Pancreas (tissue), 10 donors: Measurements from ENCODE around the gene MTFR1L. TPM values are rescaled to one million over a fixed set of nuclear protein-coding genes. Genes with fewer than 3 reads are reported as not detected.

Experiments used
- ATAC-seq, 4 donors: fragments of 200-7000 bp; cut with Tn5 transposase; one replicate each; pipeline versions ENCODE4 v1.8.0 to v1.9.1; 2020; ENCODE audit warnings: mild to moderate bottlenecking in 4 of 4, moderate library complexity in 4 of 4
- DNase-seq, 6 donors: peaks; one replicate each; pipeline ENCODE4 v3.0.0-alpha.2; 2020
- FAIRE-seq: peaks from 2 replicates; lab custom pipeline; 2012; peaks lifted over from hg19 to GRCh38; lab: Jason Lieb, UNC
- H3K27ac ChIP-seq, 4 donors: fragments of 200-600 bp; sonication (generic); 1 replicate in 3 of 4; 2 replicates in 1 of 4; pipeline versions ENCODE4 v1.5.0 to v1.8.0; 2020
- H3K27me3 ChIP-seq, 4 donors: fragments of 200-600 bp; one replicate each; pipeline ENCODE4 v1.8.0; 2021
- H3K36me3 ChIP-seq, 3 donors: fragments of 200-600 bp; sonication (generic) in 1 of 3; one replicate each; pipeline versions ENCODE4 v1.5.0 to v1.8.0; 2020 to 2021
- H3K4me1 ChIP-seq, 3 donors: fragments of 200-600 bp; one replicate each; pipeline ENCODE4 v1.8.0; 2021
- H3K4me3 ChIP-seq, 4 donors: fragments of 200-600 bp; sonication (generic) in 2 of 4; one replicate each; pipeline versions ENCODE4 v1.5.0 to v1.8.0; 2020 to 2021
- H3K9me3 ChIP-seq, 4 donors: fragments of 200-600 bp; one replicate each; pipeline ENCODE4 v1.8.0; 2021
- CTCF ChIP-seq, 4 donors: fragments of 200-600 bp; sonication (generic) in 3 of 4; IDR thresholded peaks; one replicate each; pipeline versions ENCODE4 v1.5.0 to v1.8.0; 2021; ENCODE audit warnings: antibody characterized with exemption in 4 of 4
- WGBS, 2 donors: extraction: QIAGEN DNeasy Blood & Tissue Kit; methylation state at CpG; one replicate each; pipeline ENCODE4 v1.1.7; 2013; 5-methylcytosine and 5-hydroxymethylcytosine counted together
- intact Hi-C, 3 donors: fragments of 100-400 bp; cut with DNase I; formaldehyde crosslinking; loops; one replicate each; pipeline versions ENCODE4 v1.11.1 to v1.14.2; 2022
- polyA plus RNA-seq, 2 donors: library from polyadenylated mRNA; stranded (reverse); fragments of 200-250 nt; gene quantifications; one replicate each; pipeline ENCODE4 v1.2.3, GENCODE V29; 2013
- total RNA-seq, 6 donors: library from RNA; stranded (reverse); fragmentation: NEBNext Ultra II Directional in 4 of 6; extraction: Animal tissue kit (Norgen Biotek cat#: 25700) in 4 of 6; gene quantifications; one replicate each; pipeline versions ENCODE4 v1.2.1 to v1.2.4, GENCODE V29; 2021 to 2023
- donor health status: healthy with polysubstance abuse.
- donor health status: DM: no; HTN: no; CAD: no; lungs with moderate emphysema.
- donor health status: DM: no; HTN: no; CAD: no.
- donor health status: control.
- donor health status: control.
- donor health status: Bipolar disorder and iron deficiency.
- donor health status: DM: yes; HTN: yes; CAD: no.
- donor health status: DM: no; HTN: no; CAD: no.
- donor health status: DM: no; HTN: no; CAD: no.
- donor health status: DM: yes; HTN: yes; CAD: no.

MTFR1L gene
- total and polyA plus RNA-seq, 8 donors: 24.0 to 59.6 (median 27.5) TPM

- peak overlapping the region in 2 of 4 donors; percentile 28 to 80 for H3K27ac ChIP-seq
- no peak overlapping the region for H3K4me3 ChIP-seq
- no peak for FAIRE-seq
- no peak for TF ChIP-seq CTCF (IDR thresholded peaks at IDR 0.05)
- DNase-seq: no peak
- no peaks in the 10 kb centered on the region for H3K9me3 ChIP-seq
- no peak for ATAC-seq
- WGBS, 2 donors: 51 to 54% methylated on average over 2 of the region's 2 CpGs
- H3K27me3 ChIP-seq: no peaks in the 10 kb centered on the region
- intact Hi-C loops: no loop called here
- peaks cover 53 to 69% (median 57%) of the 10 kb centered on the region in 3 donors for H3K4me1 ChIP-seq
- H3K36me3 ChIP-seq: no peaks in the 10 kb centered on the region
Observed at GRCh38 chr1:25872713-25873112, 53.0 kb downstream of the MTFR1L start.

- peak in 2 of 6 donors; percentile 33 to 40 for DNase-seq
Observed at GRCh38 chr1:25873120-25873519, 53.4 kb downstream of the MTFR1L start.

GRCh38 chr1:25874209-25874608 is 54.5 kb downstream of the MTFR1L start:
- H3K4me1 ChIP-seq: peaks cover 50 to 62% (median 55%) of the 10 kb centered on the region in 3 donors

More at GRCh38 chr1:25873120-25873519, 53.4 kb downstream of the MTFR1L start:
- WGBS, 2 donors: 45 to 60% methylated on average over 3 of the region's 3 CpGs
- FAIRE-seq (no peak), ATAC-seq (no peak)
- intact Hi-C loops: no loop called here
- Histone ChIP-seq H3K36me3 (no peaks in the 10 kb centered on the region), H3K27me3 (no peaks in the 10 kb centered on the region), H3K9me3 (no peaks in the 10 kb centered on the region), H3K27ac (peak overlapping the region in 1 of 4 donors; percentile 80), H3K4me3 (no peak overlapping the region), H3K4me1 (peaks cover 48 to 65% (median 53%) of the 10 kb centered on the region in 3 donors)
- no peak for TF ChIP-seq CTCF (IDR thresholded peaks at IDR 0.05)

GRCh38 chr1:25874635-25875153 is 54.9 kb downstream of the MTFR1L start:
- Histone ChIP-seq H3K9me3 (no peaks in the 10 kb centered on the region), H3K4me1 (peaks cover 54 to 63% (median 58%) of the 10 kb centered on the region in 3 donors), H3K36me3 (no peaks in the 10 kb centered on the region), H3K27ac (peak overlapping the region; percentile 87 to 93 (median 90)), H3K27me3 (no peaks in the 10 kb centered on the region), H3K4me3 (peak overlapping the region; percentile 37 to 64 (median 51))
- TF ChIP-seq CTCF (IDR thresholded peaks at IDR 0.05): no peak
- no peak for ATAC-seq
- no peak for FAIRE-seq
- intact Hi-C loops: no loop called here
- WGBS, 2 donors: 28 to 40% methylated on average over 7 to 8 of the region's 8 CpGs
- peak in 1 of 6 donors; percentile 43 for DNase-seq

More at GRCh38 chr1:25874209-25874608, 54.5 kb downstream of the MTFR1L start:
- no peak for TF ChIP-seq CTCF (IDR thresholded peaks at IDR 0.05)
- intact Hi-C loops: no loop called here
- Histone ChIP-seq H3K27ac (peak overlapping the region in 2 of 4 donors; percentile 88 to 93), H3K27me3 (no peaks in the 10 kb centered on the region), H3K36me3 (no peaks in the 10 kb centered on the region), H3K4me3 (peak overlapping the region in 2 of 4 donors; percentile 58 to 64), H3K9me3 (no peaks in the 10 kb centered on the region)
- ATAC-seq: no peak
- WGBS, 2 donors: 90 to 94% methylated on average over 3 of the region's 3 CpGs
- DNase-seq: no peak
- FAIRE-seq: no peak
